Adipocyte (in vitro differentiated cells): Measurements from ENCODE around the gene SNAP47.

Experiments used
- DNase-seq: peaks from one replicate; pipeline ENCODE4 v3.0.0-alpha.2; 2015; ENCODE audit warnings: low read depth
- H3K27me3 ChIP-seq: replicated peaks from 2 replicates; pipeline ENCODE4 v1.7.0; 2013; ENCODE audit warnings: mild to moderate bottlenecking, low read length, moderate library complexity; ENCODE audit not compliant: control insufficient read depth, insufficient read depth
- H3K36me3 ChIP-seq: 2 replicates; pipeline ENCODE4 v1.7.0; 2013; ENCODE audit warnings: low read length, mild to moderate bottlenecking, moderate library complexity; ENCODE audit not compliant: control insufficient read depth, insufficient read depth, severe bottlenecking
- H3K4me1 ChIP-seq: 2 replicates; pipeline ENCODE4 v1.7.0; 2013; ENCODE audit warnings: mild to moderate bottlenecking, low read length, moderate library complexity; ENCODE audit not compliant: control insufficient read depth, insufficient read depth
- H3K4me3 ChIP-seq: 2 replicates; pipeline ENCODE4 v1.7.0; 2013; ENCODE audit warnings: mild to moderate bottlenecking, low read length, moderate library complexity
- H3K9ac ChIP-seq: 2 replicates; pipeline ENCODE4 v1.7.0; 2013; ENCODE audit warnings: mild to moderate bottlenecking, low read length, moderate library complexity
- H3K9me3 ChIP-seq: 2 replicates; pipeline ENCODE4 v1.7.0; 2013; ENCODE audit warnings: mild to moderate bottlenecking, low read length, moderate library complexity; ENCODE audit not compliant: control insufficient read depth

Gene SNAP47

GRCh38 chr1:227733309-227733705 lies 1.9 kb upstream of the SNAP47 start:
- DNase-seq = no peak
- Histone ChIP-seq H3K9ac (no peak overlapping the region), H3K36me3 (peaks cover 21% of the 10 kb centered on the region), H3K27me3 (no peaks in the 10 kb centered on the region), H3K9me3 (no peaks in the 10 kb centered on the region), H3K4me3 (no peak overlapping the region), H3K4me1 (peaks cover 26% of the 10 kb centered on the region)

- Histone ChIP-seq H3K9ac (peak overlapping the region; percentile 95), H3K27me3 (no peaks in the 10 kb centered on the region), H3K4me3 (peak overlapping the region; percentile 98), H3K9me3 (no peaks in the 10 kb centered on the region), H3K36me3 (peaks cover 21% of the 10 kb centered on the region), H3K4me1 (peaks cover 21% of the 10 kb centered on the region)
- DNase-seq = no peak
These were observed 1.3 kb upstream of the SNAP47 start for GRCh38 chr1:227733751-227734545.

DNA sequence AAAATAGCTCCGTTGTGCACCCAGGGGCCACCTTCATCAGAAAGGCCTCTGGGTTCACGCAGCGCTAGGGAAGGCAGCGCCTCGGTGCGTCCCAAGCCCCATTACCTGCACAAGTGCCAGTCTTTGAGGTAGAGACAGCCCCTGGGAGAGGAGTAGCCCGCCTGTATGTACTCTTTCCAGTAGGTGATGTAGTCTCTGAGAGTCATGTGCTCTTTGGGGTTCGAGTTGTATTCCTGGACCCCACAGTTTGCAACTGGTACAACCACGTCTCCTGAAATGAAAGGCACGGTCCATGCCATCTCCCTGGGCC lies 734 bp upstream of the SNAP47 start:
- Histone ChIP-seq H3K4me3 (peak overlapping the region; percentile 98), H3K9me3 (no peaks in the 10 kb centered on the region), H3K36me3 (peaks cover 21% of the 10 kb centered on the region), H3K27me3 (no peaks in the 10 kb centered on the region), H3K9ac (peak overlapping the region; percentile 95), H3K4me1 (peaks cover 18% of the 10 kb centered on the region)
- DNase-seq = no peak

DNA sequence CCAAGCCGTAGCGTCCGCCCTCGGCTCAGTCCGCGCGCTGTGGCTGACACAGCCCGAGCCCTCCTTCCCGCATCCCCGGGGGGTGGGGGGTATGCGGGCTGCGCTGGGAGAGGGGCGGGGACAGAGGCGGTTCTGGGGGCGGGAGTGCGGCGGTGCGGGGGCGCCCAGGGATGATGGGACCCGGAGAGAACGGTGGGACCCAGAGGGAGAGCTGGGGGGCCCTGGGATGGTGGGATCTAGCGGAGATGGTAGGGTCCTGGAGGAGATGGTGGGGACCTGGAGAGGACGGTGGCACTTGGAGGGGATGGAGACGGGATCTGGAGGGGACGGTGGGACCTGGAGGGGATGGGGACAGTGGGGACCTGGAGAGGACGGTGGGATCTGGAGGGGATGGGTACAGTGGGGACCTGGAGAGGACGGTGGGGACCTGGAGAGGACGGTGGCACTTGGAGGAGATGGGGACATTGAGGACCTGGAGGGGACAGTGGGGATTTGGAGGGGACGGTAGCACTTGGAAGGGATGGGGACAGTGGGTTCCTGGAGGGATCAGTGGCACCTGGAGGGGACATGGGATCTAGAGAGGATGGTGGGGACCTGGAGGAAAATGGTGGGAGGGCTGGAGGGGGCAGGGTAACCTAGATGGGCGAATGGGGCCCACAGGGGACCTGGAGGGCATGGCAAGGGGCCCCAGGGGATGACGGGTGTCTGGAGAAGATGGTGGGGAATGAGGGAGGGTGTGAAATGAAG lies 477 bp downstream of the SNAP47 start:
- DNase-seq = no peak
- no peaks in the 10 kb centered on the region for H3K9me3 ChIP-seq
- peak overlapping the region; percentile 98 for H3K4me3 ChIP-seq
- H3K27me3 ChIP-seq = no peaks in the 10 kb centered on the region
- peaks cover 18% of the 10 kb centered on the region for H3K4me1 ChIP-seq
- H3K36me3 ChIP-seq = peaks cover 21% of the 10 kb centered on the region
- H3K9ac ChIP-seq = peak overlapping the region; percentile 95

DNA sequence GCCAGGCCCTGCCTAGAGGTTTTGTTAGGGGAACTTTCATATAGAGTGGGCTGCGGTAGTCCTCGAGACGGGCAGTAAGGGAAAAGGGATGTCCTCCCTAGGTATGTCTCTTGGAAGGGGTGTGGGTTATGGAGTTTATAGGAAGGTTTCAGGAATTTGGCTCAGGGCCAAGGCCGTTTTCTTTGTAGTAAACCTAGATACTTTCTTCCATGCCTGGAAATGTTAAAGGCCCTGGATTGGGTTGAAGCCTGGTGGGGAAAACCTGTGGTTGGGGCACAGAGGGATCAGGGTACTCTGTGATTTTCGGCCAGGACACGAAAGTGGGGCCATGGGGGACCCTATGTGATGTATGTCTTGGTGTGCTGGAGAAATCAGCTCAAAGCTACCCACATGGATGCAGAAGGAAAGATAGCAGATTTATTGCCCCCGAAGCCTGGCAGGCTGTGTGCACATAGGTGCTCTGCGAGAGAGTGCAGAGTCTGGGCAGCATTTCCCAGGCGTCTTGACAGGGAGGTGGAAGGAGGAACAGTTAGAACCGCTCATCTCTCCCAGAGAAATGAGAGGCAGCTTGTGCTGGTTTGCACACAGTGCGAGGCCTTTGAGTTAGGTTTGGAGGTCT lies 1.7 kb downstream of the SNAP47 start:
- DNase-seq = no peak
- Histone ChIP-seq H3K4me3 (no peak overlapping the region), H3K4me1 (peaks cover 18% of the 10 kb centered on the region)

DNA sequence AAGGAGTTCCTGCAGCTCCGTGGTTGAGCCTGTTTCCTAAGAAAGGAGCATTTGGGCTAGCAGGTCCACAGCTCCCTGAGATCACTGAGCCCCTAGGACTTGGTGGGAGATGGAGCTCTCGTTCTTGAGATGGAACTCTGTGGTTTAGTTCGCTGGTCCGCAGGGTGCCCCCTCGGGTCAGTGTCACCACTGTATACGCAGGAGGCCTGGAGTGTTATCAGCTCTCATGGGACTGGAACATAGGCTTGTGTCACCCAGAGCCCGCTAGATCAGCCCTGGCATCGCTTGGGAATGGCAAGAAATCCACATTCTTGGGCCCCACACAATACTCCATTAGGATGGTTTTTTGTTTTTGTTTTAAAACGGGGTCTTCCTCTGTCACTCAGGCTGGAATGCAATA lies 3.6 kb downstream of the SNAP47 start:
- no peaks in the 10 kb centered on the region for H3K36me3 ChIP-seq

More for the DNA sequence above, 1.7 kb downstream of the SNAP47 start:
- H3K36me3 ChIP-seq = peaks cover 16% of the 10 kb centered on the region
- no peak overlapping the region for H3K9ac ChIP-seq
- no peaks in the 10 kb centered on the region for H3K27me3 ChIP-seq
- no peaks in the 10 kb centered on the region for H3K9me3 ChIP-seq

DNA sequence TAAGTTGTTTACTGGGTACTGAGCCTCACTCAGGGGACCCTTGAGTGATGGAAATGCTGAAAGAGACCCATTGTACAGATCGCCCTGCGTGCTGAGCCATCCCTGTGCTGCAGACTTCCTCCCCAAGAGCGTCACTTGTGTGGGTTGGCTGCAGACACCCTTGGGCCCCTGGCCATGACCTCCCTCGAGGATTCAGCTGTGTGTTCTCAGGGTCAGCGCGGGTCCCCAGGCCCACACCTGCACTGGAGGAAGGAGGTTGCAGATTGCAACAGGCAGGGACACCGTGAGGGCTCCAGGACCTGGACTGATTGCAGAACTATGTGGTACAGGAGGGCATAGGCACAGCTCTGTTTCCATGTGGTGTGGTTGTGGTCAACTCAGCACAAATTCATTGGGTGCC lies 4.4 kb downstream of the SNAP47 start:
- H3K27me3 ChIP-seq = no peaks in the 10 kb centered on the region
- H3K36me3 ChIP-seq = no peaks in the 10 kb centered on the region
- peaks cover 7% of the 10 kb centered on the region for H3K4me1 ChIP-seq
- H3K9me3 ChIP-seq = no peaks in the 10 kb centered on the region
- H3K9ac ChIP-seq = no peak overlapping the region
- no peak overlapping the region for H3K4me3 ChIP-seq
- no peak for DNase-seq

More for the DNA sequence above, 3.6 kb downstream of the SNAP47 start:
- Histone ChIP-seq H3K27me3 (no peaks in the 10 kb centered on the region), H3K4me3 (no peak overlapping the region), H3K4me1 (peaks cover 15% of the 10 kb centered on the region), H3K9me3 (no peaks in the 10 kb centered on the region), H3K9ac (no peak overlapping the region)
- no peak for DNase-seq

- Histone ChIP-seq H3K36me3 (no peaks in the 10 kb centered on the region), H3K4me1 (peaks cover 7% of the 10 kb centered on the region), H3K9ac (no peak overlapping the region), H3K4me3 (no peak overlapping the region), H3K27me3 (no peaks in the 10 kb centered on the region), H3K9me3 (no peaks in the 10 kb centered on the region)
- DNase-seq = no peak
These were observed 5.2 kb downstream of the SNAP47 start for GRCh38 chr1:227740401-227740960.

- peaks cover under 1% of the 10 kb centered on the region for H3K4me1 ChIP-seq
- no peaks in the 10 kb centered on the region for H3K27me3 ChIP-seq
- no peak overlapping the region for H3K4me3 ChIP-seq
- no peaks in the 10 kb centered on the region for H3K36me3 ChIP-seq
- H3K9me3 ChIP-seq = no peaks in the 10 kb centered on the region
- H3K9ac ChIP-seq = no peak overlapping the region
- DNase-seq = no peak
These were observed 6.1 kb downstream of the SNAP47 start for GRCh38 chr1:227741166-227741870.

DNA sequence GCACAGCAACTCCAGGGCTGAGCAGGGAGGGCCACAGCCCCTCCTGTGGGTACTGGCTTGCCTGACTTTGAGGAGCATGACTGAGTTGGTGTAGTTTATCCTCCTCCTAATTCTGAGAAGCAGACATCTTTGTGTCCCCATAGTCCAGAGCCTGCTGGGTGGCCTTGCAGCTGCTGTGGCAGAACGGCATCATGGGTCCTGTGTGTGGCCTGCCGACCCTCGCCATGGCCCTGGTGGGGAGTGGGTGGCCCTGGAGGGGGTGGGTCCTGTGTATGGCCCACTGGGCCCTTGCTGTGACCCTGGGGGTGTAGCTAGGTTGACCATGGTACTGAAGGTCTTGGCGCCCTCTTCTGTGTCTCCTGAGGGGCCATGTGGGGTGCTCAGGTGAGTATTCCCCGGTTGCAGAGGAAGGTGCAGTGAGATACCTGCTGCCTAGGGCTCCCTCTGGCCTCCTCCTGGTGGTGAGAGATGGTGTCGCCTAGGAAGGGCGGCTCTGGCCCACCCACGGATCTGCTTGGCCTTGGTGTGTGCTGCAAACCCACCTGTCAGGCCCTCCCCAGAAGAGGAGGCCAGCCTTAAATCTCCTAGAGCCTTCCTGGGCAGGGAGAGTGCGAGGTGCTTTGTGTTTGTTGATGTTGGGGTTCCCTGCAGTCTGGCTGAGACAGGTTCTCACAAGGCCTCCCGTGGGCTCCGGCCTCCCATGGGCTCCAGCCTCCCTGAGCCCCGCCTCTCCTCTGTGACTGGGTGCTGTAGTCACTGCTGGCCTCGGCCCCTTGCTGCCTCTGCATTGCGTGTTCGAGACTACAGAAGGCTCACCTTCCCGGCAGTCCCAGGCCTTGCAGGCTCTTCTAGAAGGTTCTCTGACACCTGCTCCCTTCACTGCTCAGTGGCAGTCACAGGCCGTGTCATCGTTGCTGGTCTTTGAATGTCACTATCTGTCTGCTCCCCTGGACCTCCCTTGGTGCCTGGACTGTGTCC lies 7.8 kb downstream of the SNAP47 start:
- Histone ChIP-seq H3K9ac (no peak overlapping the region), H3K4me3 (no peak overlapping the region), H3K4me1 (no peaks in the 10 kb centered on the region), H3K9me3 (no peaks in the 10 kb centered on the region), H3K36me3 (peaks cover 3% of the 10 kb centered on the region), H3K27me3 (no peaks in the 10 kb centered on the region)
- DNase-seq = no peak
